ENCODE data around the gene PEX1.
"Not testable (repeated sequence)": the region's sequence is repeated elsewhere in the genome, so short reads cannot be mapped to it uniquely, and the experiment has no call there.

GRCh38 chr7:92545116-92545515 lies 16.8 kb upstream of the PEX1 start:
- TF ChIP-seq CTCF (IDR thresholded peaks at IDR 0.05; ENCODE audit: poor library complexity, severe bottlenecking); EZH2 (IDR thresholded peaks at IDR 0.05; ENCODE audit: borderline replicate concordance, insufficient read depth, low read length, poor library complexity, severe bottlenecking); POLR2AphosphoS5 (IDR thresholded peaks at IDR 0.05); EP300 (conservative IDR thresholded peaks at IDR 0.05; ENCODE audit: poor library complexity, severe bottlenecking); SMC3 (conservative IDR thresholded peaks at IDR 0.05; ENCODE audit: poor library complexity); MXI1 (conservative IDR thresholded peaks at IDR 0.05; ENCODE audit: poor library complexity, severe bottlenecking); RAD21 (conservative IDR thresholded peaks at IDR 0.05); REST (IDR thresholded peaks at IDR 0.05; ENCODE audit: borderline replicate concordance): not testable (repeated sequence)
